Ramos (cell line): Measurements from ENCODE around the gene ERP27.

Source experiments
- in situ Hi-C: fragments of 300-500 bp; cut with MboI; formaldehyde crosslinking; loops from one replicate; pipeline ENCODE4 v1.14.3; 2022; ENCODE audit warnings: low sequenced_read_pairs; ENCODE audit not compliant: unreplicated experiment

The ERP27 gene

DNA sequence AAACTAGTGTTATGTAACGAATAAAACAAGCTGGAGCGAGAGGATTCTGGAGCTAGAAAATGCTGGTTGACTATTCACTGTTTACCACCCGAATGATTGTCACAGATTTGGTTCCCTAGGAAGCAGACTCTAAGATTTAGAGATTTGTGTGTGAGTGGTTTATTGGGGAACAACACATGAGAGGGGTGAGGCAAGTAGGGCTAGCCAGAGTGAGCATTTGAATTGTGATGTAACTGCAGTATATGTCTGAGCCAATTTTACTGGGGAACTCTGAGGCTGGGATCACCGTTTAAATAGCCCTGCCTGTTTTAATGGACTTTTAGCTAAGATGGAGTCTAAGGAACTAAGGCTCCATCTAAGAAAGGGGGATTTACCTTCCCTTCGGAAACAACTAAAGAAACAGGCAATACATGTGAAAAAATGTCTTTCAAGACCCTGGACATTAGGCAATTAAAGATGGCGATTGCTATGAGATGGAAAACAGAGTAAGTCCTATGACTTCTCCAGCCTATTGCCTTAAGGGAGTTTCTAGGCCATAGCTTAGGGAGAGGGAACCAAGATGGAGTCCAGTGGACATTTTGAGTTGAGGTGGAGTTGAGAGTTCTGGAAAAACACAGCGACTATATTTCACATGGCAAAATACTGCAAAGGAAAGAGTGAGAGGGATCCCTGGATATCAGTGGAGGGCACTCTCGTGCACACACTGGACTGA, 59.0 kb downstream of the ERP27 start:
- in situ Hi-C loops, result no loop called here

DNA sequence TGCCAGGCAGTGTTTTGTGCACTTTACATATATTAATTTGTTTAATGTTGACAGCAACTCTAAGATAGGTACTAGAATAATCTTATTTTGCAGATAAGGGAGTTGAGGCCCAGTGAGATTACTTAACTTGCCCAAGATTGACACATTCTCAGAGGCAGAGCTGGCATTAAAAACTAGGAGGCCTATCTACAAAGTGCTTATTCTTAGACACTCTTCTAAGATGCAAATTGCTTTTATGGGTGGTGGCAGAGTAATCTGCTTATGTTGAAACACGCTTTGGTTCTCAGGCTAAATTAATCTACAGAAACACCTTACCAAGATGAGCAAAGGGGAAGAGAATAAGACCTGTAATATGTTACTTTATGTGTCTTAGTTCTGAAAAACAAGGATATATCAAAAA, 59.8 kb downstream of the ERP27 start:
- in situ Hi-C loops, result no loop called here

DNA sequence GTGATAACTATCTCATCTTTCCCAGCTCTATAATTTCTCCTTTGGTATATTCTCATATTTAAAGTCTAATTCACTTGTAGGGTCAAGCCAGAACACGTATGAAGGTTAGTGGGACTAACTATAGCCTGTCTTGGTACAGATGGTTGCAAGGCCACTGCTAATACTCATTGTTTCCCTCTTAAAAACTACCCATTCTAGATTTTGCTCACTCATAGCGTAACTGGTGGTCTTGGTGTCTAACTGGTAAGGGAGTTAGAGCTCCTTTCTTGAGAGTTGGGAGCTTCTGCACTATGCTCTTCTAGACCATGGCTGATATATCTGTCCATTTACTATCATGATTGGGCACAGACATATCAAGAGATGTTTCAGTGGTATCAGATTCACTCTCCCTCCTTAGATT, 61.5 kb downstream of the ERP27 start:
- in situ Hi-C loops, result no loop called here

DNA sequence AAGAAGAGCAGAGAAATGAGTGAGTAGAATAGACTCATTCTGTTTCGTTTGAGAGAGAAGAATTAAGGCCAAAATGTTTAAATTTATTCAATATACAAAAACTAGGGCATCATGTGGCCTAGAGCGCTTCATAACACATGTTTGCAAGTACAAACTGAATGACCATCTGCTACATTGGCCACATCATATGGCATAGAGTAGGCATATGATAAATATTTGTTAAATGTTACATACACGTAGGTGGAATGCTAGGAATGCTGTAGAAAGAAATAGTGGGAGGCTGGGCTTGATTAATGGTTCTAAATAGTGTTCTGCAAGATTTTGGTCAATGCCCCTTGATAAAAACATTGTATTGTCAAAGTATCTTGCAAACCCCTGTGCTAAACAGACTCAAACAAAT, 63.5 kb downstream of the ERP27 start:
- in situ Hi-C loops, result no loop called here

DNA sequence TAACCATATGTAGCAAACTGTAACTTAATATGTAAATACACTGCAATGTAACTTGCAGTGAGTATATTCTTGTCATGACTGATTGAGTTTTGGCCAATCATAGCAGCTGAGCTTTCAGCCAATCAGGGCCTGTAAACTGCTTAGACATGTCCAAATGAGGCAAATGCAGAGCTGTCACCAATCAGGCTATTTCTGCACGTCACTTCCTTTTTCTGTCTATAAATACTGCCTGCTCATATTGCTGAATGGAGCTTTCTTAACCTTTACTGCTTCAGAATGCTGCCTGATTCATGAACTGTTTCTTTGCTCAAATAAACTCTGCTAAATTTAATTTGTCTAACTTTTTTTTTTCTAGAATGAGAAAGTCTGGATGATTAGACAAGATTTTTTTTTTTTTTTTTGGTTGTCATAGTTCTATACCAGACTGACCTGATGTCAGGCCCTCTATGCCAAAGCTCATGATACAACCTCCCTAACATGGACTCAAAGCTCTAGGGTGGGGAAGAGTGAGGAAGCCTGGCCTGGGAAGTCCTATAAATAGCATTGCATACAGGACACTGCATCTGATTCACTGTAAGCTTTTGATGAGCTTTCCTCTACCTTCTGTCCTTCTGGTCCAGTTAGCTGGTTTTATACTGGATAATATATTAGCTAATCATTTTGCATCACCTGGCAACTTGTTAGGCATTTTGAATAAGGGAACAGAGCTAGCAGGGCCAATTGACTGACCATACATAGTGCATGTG, 64.7 kb downstream of the ERP27 start:
- in situ Hi-C loops, result no loop called here

DNA sequence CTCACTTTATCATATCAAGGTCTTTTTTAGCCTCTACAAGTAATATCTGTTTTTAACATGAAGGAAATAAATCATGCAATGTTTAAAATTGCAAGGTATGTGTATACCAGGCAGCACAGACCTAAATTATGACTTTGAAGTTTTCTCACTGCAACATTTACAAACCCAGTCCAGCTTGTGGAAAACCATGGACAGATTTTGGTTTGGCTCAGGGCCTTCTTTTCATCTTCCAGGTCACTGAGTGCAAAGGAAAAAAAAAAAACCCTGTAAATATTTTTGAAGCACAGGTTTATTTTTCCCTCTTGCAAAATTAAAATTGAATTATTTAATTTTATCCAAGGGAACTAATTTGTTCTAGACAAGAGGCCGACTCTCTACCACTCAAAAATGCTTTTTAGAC, 66.5 kb downstream of the ERP27 start:
- in situ Hi-C loops, result no loop called here

DNA sequence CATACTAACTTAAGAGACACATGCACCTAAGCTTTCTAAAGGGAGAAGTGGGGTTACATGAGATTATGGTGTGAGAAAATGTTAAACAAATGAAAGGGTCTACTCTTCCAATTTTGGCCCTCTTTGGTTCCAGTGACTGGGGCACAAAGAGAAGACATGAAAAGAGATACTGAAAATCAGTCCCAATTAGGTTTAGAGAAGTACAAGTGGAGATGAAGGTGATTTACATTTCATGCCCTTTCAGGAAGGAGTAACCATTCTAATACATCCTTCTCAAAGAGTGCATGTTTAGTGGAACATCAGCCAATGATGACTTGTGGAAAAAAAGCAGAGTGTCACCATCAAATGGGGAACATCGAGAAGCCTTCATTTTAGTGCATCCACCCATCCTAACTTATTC, 67.1 kb downstream of the ERP27 start:
- in situ Hi-C loops, result no loop called here

DNA sequence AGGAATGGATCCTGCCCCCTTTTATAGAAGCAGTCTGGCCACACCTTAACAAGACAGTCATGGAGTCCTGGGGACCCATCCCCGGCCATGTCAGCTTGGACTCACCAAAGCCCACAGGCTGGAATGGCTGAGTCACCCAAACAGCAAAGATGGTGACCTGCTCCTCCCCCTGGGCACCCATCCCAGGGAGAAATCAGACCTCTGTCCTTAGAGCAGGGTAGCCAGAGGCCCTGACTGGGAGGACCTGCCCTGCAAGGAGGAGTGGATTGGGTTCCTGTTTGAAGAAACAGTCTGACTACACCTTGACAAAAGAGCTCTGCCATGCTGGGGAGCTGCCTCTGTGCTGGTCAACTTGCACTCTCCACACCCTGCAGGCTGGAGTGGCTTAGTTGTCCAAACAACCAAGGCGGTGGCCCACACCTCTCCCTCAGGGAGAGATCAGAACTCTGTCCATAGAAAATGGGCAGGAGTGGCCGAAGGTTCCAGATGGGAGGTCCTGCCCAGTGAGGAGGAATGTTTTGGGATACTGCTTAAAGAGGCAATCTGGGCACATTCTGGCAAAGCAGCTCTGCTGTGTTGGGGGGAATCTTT, 69.3 kb downstream of the ERP27 start:
- in situ Hi-C loops, result no loop called here
